ENCODE measurements around the gene ZC3H18. TPM values are rescaled to one million over a fixed set of nuclear protein-coding genes. Genes with fewer than 3 reads are reported as not detected.
A peak's percentile ranks its signal among the peaks of the same experiment; 100 is the strongest.

ZC3H18 gene
- total RNA-seq, 1 experiment from 2014 or later: 61.8 TPM

DNA sequence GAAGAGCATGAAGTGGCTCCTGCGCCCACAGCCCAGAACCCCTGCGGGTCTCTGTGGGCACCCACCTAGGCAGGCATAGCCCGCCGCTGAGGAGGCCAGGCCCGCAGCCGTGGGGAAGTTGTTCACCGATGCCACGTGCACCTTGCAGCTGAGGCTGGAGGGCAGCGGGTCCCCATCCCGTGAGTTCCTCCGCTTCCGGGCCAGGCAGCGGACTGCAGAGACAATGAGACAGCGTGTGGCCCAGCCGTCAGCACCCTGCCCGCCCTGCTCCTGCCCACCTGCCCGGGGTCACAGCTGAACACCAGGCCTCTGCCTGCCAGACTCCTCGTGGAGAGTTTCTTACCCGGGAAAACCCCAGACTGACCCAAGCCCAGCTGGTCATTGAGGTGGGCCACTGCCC lies 87.2 kb downstream of the ZC3H18 start (continued):
- no peak for TF ChIP-seq HMGA2 (CRISPR knock-in tag; IDR thresholded peaks at IDR 0.05)
- TF ChIP-seq, protein P1, sequence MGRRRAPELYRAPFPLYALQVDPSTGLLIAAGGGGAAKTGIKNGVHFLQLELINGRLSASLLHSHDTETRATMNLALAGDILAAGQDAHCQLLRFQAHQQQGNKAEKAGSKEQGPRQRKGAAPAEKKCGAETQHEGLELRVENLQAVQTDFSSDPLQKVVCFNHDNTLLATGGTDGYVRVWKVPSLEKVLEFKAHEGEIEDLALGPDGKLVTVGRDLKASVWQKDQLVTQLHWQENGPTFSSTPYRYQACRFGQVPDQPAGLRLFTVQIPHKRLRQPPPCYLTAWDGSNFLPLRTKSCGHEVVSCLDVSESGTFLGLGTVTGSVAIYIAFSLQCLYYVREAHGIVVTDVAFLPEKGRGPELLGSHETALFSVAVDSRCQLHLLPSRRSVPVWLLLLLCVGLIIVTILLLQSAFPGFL (CRISPR knock-in tag; IDR thresholded peaks at IDR 0.05; ENCODE audit: borderline replicate concordance): no peak
- TF ChIP-seq NFYB (CRISPR knock-in tag; conservative IDR thresholded peaks at IDR 0.05; ENCODE audit: low read depth): no peak
- TF ChIP-seq ZNF232 (CRISPR knock-in tag; IDR thresholded peaks at IDR 0.05): no peak
- TF ChIP-seq GTF2I (CRISPR knock-in tag; conservative IDR thresholded peaks at IDR 0.05): no peak
- no peak for TF ChIP-seq JUN (CRISPR knock-in tag; IDR thresholded peaks at IDR 0.05)
- TF ChIP-seq FOXJ3 (CRISPR knock-in tag; IDR thresholded peaks at IDR 0.05; ENCODE audit: borderline replicate concordance): no peak

DNA sequence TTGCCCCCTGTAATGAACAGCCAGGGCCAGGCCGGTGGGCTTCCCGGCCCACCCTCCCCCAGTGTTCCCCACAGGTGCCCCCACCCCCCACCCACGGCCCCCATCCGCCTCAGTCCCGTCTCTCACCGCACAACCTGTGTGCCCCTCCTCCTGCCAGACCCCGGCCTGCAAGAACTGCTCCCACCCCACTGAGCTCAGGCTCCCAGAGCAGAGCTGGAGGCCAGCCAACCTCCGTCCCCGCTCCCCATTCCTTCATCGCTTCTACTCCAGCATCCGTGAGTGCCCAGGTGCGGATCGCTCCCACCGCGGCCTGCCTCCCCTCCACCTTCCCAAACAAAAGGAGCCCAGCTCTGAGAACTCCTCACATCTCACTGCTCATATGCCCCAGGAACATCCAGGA lies 88.5 kb downstream of the ZC3H18 start:
- Mint-ChIP-seq H3K9me3 (no peaks in the 10 kb centered on the region), H3K27ac (0 out of 2 replicates have a peak overlapping the region, but pooled peaks have one; percentile 45), H3K27me3 (ENCODE audit: low read depth) (no peaks in the 10 kb centered on the region; the same call in 1 of the 2 replicates), H3K4me1 (peaks cover 14% of the 10 kb centered on the region), H3K4me3 (no peak overlapping the region), H3K36me3 (peaks cover 11% of the 10 kb centered on the region; the same call in 1 of the 2 replicates)
- no peak for DNase-seq (ENCODE audit: low spot score)
- ChIA-PET CTCF (interaction anchor here (1.0 to 1.7 kb wide), 2 partner anchors 48 to 79 kb away, joined by 3 to 5 read pairs; no protein-coding TSS in a partner anchor), POLR2A (no interaction called here)
- no peak for ATAC-seq
- TF ChIP-seq ZNF671 (CRISPR knock-in tag; IDR thresholded peaks at IDR 0.05): no peak

DNA sequence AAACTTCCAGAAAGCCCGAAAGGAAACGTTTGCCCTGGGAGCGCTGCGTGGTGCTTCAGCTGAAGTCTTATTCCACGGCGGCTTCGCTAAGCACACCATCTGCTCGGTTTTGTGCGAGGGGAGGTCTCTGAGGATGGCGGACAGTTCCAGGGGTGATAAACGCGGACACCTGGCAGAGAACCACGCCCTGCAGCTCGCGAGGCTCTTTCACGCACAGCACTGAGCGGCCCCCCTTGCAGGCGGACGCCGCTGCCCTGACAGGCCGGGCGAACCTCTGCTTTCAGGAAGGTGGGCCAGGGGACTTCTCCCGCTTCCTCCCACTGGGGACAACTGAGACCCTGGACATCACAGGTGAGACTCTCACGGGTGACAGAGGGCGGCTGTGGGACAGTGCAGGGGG lies 89.0 kb downstream of the ZC3H18 start:
- no peak overlapping the region for H3K4me3 Mint-ChIP-seq

More for the DNA sequence above, 89.0 kb downstream of the ZC3H18 start:
- CTCF ChIA-PET: interaction anchor here (1.0 to 1.7 kb wide), 2 partner anchors 49 to 78 kb away, joined by 3 to 5 read pairs; no protein-coding TSS in a partner anchor
- Mint-ChIP-seq H3K27me3 (ENCODE audit: low read depth) (no peaks in the 10 kb centered on the region; the same call in 1 of the 2 replicates), H3K4me1 (peaks cover 14% of the 10 kb centered on the region), H3K36me3 (peaks cover 11% of the 10 kb centered on the region; the same call in 1 of the 2 replicates), H3K9me3 (no peaks in the 10 kb centered on the region), H3K27ac (no peak overlapping the region)
- TF ChIP-seq, protein P2, sequence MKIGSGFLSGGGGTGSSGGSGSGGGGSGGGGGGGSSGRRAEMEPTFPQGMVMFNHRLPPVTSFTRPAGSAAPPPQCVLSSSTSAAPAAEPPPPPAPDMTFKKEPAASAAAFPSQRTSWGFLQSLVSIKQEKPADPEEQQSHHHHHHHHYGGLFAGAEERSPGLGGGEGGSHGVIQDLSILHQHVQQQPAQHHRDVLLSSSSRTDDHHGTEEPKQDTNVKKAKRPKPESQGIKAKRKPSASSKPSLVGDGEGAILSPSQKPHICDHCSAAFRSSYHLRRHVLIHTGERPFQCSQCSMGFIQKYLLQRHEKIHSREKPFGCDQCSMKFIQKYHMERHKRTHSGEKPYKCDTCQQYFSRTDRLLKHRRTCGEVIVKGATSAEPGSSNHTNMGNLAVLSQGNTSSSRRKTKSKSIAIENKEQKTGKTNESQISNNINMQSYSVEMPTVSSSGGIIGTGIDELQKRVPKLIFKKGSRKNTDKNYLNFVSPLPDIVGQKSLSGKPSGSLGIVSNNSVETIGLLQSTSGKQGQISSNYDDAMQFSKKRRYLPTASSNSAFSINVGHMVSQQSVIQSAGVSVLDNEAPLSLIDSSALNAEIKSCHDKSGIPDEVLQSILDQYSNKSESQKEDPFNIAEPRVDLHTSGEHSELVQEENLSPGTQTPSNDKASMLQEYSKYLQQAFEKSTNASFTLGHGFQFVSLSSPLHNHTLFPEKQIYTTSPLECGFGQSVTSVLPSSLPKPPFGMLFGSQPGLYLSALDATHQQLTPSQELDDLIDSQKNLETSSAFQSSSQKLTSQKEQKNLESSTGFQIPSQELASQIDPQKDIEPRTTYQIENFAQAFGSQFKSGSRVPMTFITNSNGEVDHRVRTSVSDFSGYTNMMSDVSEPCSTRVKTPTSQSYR (CRISPR knock-in tag; IDR thresholded peaks at IDR 0.05): no peak
- no peak for TF ChIP-seq NR2C2 (CRISPR knock-in tag; IDR thresholded peaks at IDR 0.05)
- TF ChIP-seq, protein P3, sequence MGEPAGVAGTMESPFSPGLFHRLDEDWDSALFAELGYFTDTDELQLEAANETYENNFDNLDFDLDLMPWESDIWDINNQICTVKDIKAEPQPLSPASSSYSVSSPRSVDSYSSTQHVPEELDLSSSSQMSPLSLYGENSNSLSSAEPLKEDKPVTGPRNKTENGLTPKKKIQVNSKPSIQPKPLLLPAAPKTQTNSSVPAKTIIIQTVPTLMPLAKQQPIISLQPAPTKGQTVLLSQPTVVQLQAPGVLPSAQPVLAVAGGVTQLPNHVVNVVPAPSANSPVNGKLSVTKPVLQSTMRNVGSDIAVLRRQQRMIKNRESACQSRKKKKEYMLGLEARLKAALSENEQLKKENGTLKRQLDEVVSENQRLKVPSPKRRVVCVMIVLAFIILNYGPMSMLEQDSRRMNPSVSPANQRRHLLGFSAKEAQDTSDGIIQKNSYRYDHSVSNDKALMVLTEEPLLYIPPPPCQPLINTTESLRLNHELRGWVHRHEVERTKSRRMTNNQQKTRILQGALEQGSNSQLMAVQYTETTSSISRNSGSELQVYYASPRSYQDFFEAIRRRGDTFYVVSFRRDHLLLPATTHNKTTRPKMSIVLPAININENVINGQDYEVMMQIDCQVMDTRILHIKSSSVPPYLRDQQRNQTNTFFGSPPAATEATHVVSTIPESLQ (CRISPR knock-in tag; IDR thresholded peaks at IDR 0.05): no peak
- no peak for TF ChIP-seq PRRX2 (CRISPR knock-in tag; IDR thresholded peaks at IDR 0.05)
- TF ChIP-seq ZNF232 (CRISPR knock-in tag; IDR thresholded peaks at IDR 0.05): no peak
- TF ChIP-seq NR3C1 (CRISPR knock-in tag; conservative IDR thresholded peaks at IDR 0.05; ENCODE audit: low read depth): no peak
- TF ChIP-seq SP1 (CRISPR knock-in tag; conservative IDR thresholded peaks at IDR 0.05): no peak
- TF ChIP-seq, protein P1 (CRISPR knock-in tag; IDR thresholded peaks at IDR 0.05; ENCODE audit: borderline replicate concordance): no peak
- ATAC-seq: no peak
- DNase-seq (ENCODE audit: low spot score): no peak
- POLR2A ChIA-PET: no interaction called here

Measured in WTC11 (cell line).